CD14-positive monocyte (primary cell): ENCODE data around the gene PYM1. TPM values are rescaled to one million over a fixed set of nuclear protein-coding genes. Genes with fewer than 3 reads are reported as not detected.
A peak's percentile ranks its signal among the peaks of the same experiment; 100 is the strongest.

Experiments used
- DNase-seq, 3 donors: peaks; one replicate each; pipeline ENCODE4 v3.0.0-alpha.2; 2011 to 2022
- H2AFZ ChIP-seq: 2 replicates; pipeline ENCODE4 v1.6.0; 2012; ENCODE audit warnings: mild to moderate bottlenecking, low read depth, low read length, inconsistent platforms; ENCODE audit not compliant: insufficient read depth, poor library complexity, severe bottlenecking
- H3K27ac ChIP-seq, 2 donors: 1 replicate in 1 of 2; 2 replicates in 1 of 2; pipeline ENCODE4 v1.5.1; 2012 to 2013; ENCODE audit warnings: low read length in 2 of 2, control low read depth in 1 of 2, inconsistent platforms in 1 of 2, low read depth in 1 of 2, mild to moderate bottlenecking in 1 of 2
- H3K27me3 ChIP-seq, 2 donors: one replicate each; pipeline versions ENCODE4 v1.6.0 to v1.6.1; 2011 to 2013; ENCODE audit warnings: low read length in 2 of 2; ENCODE audit not compliant: control insufficient read depth in 2 of 2, insufficient read depth in 2 of 2
- H3K36me3 ChIP-seq, 2 donors: replicated peaks in 1 of 2; 1 replicate in 1 of 2; 2 replicates in 1 of 2; pipeline versions ENCODE4 v1.5.1 to v1.6.1; 2012 to 2013; ENCODE audit warnings: low read length in 2 of 2, control low read depth in 1 of 2, inconsistent platforms in 1 of 2, mild to moderate bottlenecking in 1 of 2; ENCODE audit not compliant: insufficient read depth in 2 of 2, control insufficient read depth in 1 of 2
- H3K4me1 ChIP-seq, 2 donors: 1 replicate in 1 of 2; 2 replicates in 1 of 2; pipeline versions ENCODE4 v1.5.1 to v1.6.1; 2012 to 2013; ENCODE audit warnings: low read length in 2 of 2, control low read depth in 1 of 2, inconsistent platforms in 1 of 2, mild to moderate bottlenecking in 1 of 2, moderate library complexity in 1 of 2; ENCODE audit not compliant: insufficient read depth in 2 of 2, control insufficient read depth in 1 of 2
- H3K4me2 ChIP-seq: replicated peaks from 2 replicates; pipeline ENCODE3; 2012; ENCODE audit warnings: low read length, moderate library complexity, mild to moderate bottlenecking; ENCODE audit not compliant: poor library complexity, severe bottlenecking; ENCODE audit errors: extremely low read depth
- H3K4me3 ChIP-seq, 3 experiments: fragments of 200-600 bp in 1 of 3; sonication (generic) in 1 of 3; replicated peaks in 1 of 3; 1 replicate in 2 of 3; 2 replicates in 1 of 3; pipeline ENCODE4 v1.5.1; 2011 to 2013; ENCODE audit warnings: low read length in 3 of 3, mild to moderate bottlenecking in 3 of 3, control low read depth in 2 of 3, low read depth in 2 of 3, inconsistent platforms in 1 of 3, moderate library complexity in 1 of 3
- H3K79me2 ChIP-seq: 2 replicates; pipeline ENCODE4 v1.6.0; 2012; ENCODE audit warnings: mild to moderate bottlenecking, control low read depth, inconsistent platforms, low read length, moderate library complexity; ENCODE audit not compliant: insufficient read depth
- H3K9ac ChIP-seq: 2 replicates; pipeline ENCODE4 v1.6.0; 2017; ENCODE audit warnings: low read length, mild to moderate bottlenecking; ENCODE audit not compliant: insufficient read depth, poor library complexity, severe bottlenecking
- H3K9me3 ChIP-seq, 2 donors: replicated peaks in 1 of 2; 1 replicate in 1 of 2; 2 replicates in 1 of 2; pipeline versions ENCODE4 v1.5.1 to v1.6.1; 2012 to 2013; ENCODE audit warnings: low read length in 2 of 2, control low read depth in 1 of 2; ENCODE audit not compliant: control insufficient read depth in 1 of 2, insufficient read depth in 1 of 2
- H4K20me1 ChIP-seq: 2 replicates; pipeline ENCODE4 v1.6.0; 2012; ENCODE audit warnings: mild to moderate bottlenecking, low read length, control low read depth, moderate library complexity; ENCODE audit not compliant: insufficient read depth
- H3K27ac Mint-ChIP-seq, 7 donors: one replicate each; pipeline ENCODE4 v1.8.0; 2020; ENCODE audit warnings: mild to moderate bottlenecking in 7 of 7, mixed read lengths in 7 of 7, moderate library complexity in 6 of 7, inconsistent platforms in 2 of 7
- H3K27me3 Mint-ChIP-seq, 3 donors: one replicate each; pipeline ENCODE4 v1.8.0; 2021 to 2022; ENCODE audit warnings: low read depth in 3 of 3, mild to moderate bottlenecking in 3 of 3, mixed read lengths in 3 of 3, moderate library complexity in 3 of 3, inconsistent platforms in 1 of 3
- H3K36me3 Mint-ChIP-seq, 2 donors: one replicate each; pipeline ENCODE4 v1.8.0; 2020; ENCODE audit warnings: mixed read lengths in 2 of 2, inconsistent platforms in 1 of 2, mild to moderate bottlenecking in 1 of 2
- H3K4me1 Mint-ChIP-seq: one replicate; pipeline ENCODE4 v1.8.0; 2020; ENCODE audit warnings: mild to moderate bottlenecking, mixed read lengths
- H3K4me3 Mint-ChIP-seq, 2 donors: one replicate each; pipeline ENCODE4 v1.8.0; 2020; ENCODE audit warnings: mild to moderate bottlenecking in 2 of 2, mixed read lengths in 2 of 2, moderate library complexity in 1 of 2
- H3K9me3 Mint-ChIP-seq, 7 donors: one replicate each; pipeline ENCODE4 v1.8.0; 2020 to 2022; ENCODE audit warnings: mixed read lengths in 7 of 7, mild to moderate bottlenecking in 6 of 7, moderate library complexity in 6 of 7, inconsistent platforms in 2 of 7
- WGBS: methylation state at CpG from one replicate; pipeline ENCODE4 v1.1.5; 2013; ENCODE audit warnings: missing lambda C conversion rate; ENCODE audit not compliant: insufficient coverage; 5-methylcytosine and 5-hydroxymethylcytosine counted together
- intact Hi-C, 2 donors: fragments of 100-400 bp; cut with micrococcal nuclease; formaldehyde crosslinking; loops; one replicate each; pipeline versions ENCODE4 v1.15.0 to v1.15.1; 2023
- polyA plus RNA-seq, 3 donors: library from polyadenylated mRNA; depleted of rRNA in 1 of 3; unstranded in 2 of 3; stranded (reverse) in 1 of 3; fragments of 300-500 nt in 2 of 3; fragments of >200 nt in 1 of 3; fragmentation: Illumina TruSeq in 2 of 3; gene quantifications; 1 replicate in 2 of 3; 2 replicates in 1 of 3; pipeline ENCODE4 v1.2.3, GENCODE V29; 2012 to 2021
- TF ChIP-seq, protein P1 (sequence below): fragments of 200-600 bp; IDR thresholded peaks from one replicate; pipeline ENCODE4 v1.8.0; 2022; ENCODE audit warnings: antibody characterized with exemption, mild to moderate bottlenecking

The PYM1 gene
- polyA plus RNA-seq, 3 donors: 17.3 to 47.1 (median 39.5) TPM

DNA sequence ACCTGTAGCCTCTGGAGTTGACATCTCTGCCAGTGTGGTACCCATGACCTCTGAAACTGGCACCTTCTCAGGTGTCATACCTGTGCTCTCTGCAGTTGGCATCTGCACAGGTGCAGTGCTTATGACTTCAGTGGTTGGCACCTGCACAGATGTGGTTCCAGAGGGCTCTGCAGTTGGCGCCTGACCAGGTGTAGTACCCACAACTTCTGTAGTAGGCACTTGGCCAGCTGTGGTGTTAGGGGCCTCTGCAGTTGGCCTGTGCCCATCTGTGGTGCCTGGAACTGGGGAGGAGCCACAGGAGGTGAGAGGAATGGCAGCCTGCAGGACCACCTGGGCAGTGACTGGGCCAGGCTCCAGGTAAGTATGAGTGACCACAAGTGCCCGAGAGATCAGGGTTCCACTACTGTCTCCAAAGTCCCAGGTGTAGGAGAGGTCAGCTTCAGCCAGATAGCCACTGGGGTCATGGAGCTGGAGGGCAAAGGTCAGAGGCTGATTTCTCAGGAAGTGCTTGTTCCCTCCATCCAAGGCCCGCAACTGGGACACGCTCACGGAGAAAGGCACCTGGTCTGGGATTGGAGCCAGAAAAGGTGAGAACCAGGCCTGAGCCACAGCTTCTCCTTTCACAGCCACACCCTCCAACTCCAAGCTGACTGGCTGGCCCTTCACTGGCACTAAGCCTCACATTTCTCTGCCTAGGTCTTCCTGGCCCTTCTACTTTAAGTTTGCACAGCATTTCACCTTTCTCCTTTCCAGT is 29.6 kb upstream of the PYM1 start:
- intact Hi-C loops: no loop called here
- H3K9ac ChIP-seq: no peak overlapping the region
- H3K79me2 ChIP-seq: no peaks in the 10 kb centered on the region
- H3K36me3 Mint-ChIP-seq: peaks cover 22 to 23% of the 10 kb centered on the region in 2 donors
- peaks cover 21 to 22% of the 10 kb centered on the region in 2 donors for H3K36me3 ChIP-seq
- H3K4me2 ChIP-seq: no peak overlapping the region
- no peak overlapping the region for H3K4me3 ChIP-seq
- H3K27me3 Mint-ChIP-seq: peaks cover 0 to 7% (median 1%) of the 10 kb centered on the region in 3 donors
- H3K27ac Mint-ChIP-seq: no peak overlapping the region
- H3K4me1 Mint-ChIP-seq: peaks cover 2% of the 10 kb centered on the region
- H3K4me3 Mint-ChIP-seq: no peak overlapping the region
- no peaks in the 10 kb centered on the region for H4K20me1 ChIP-seq
- no peaks in the 10 kb centered on the region for H3K9me3 Mint-ChIP-seq
- H3K9me3 ChIP-seq: no peaks in the 10 kb centered on the region
- H2AFZ ChIP-seq: no peak overlapping the region
- 88% methylated on average over 5 of the region's 5 CpGs for WGBS
- no peaks in the 10 kb centered on the region for H3K27me3 ChIP-seq
- no peak overlapping the region for H3K27ac ChIP-seq
- H3K4me1 ChIP-seq: no peaks in the 10 kb centered on the region
- no peak for DNase-seq
- TF ChIP-seq, protein P1, sequence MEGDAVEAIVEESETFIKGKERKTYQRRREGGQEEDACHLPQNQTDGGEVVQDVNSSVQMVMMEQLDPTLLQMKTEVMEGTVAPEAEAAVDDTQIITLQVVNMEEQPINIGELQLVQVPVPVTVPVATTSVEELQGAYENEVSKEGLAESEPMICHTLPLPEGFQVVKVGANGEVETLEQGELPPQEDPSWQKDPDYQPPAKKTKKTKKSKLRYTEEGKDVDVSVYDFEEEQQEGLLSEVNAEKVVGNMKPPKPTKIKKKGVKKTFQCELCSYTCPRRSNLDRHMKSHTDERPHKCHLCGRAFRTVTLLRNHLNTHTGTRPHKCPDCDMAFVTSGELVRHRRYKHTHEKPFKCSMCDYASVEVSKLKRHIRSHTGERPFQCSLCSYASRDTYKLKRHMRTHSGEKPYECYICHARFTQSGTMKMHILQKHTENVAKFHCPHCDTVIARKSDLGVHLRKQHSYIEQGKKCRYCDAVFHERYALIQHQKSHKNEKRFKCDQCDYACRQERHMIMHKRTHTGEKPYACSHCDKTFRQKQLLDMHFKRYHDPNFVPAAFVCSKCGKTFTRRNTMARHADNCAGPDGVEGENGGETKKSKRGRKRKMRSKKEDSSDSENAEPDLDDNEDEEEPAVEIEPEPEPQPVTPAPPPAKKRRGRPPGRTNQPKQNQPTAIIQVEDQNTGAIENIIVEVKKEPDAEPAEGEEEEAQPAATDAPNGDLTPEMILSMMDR: no peak

- peaks cover 0 to 7% (median 1%) of the 10 kb centered on the region in 3 donors for H3K27me3 Mint-ChIP-seq
- WGBS: 95% methylated on average over 5 of the region's 6 CpGs
- Histone ChIP-seq H3K9ac (no peak overlapping the region), H3K4me2 (no peak overlapping the region), H3K4me3 (no peak overlapping the region), H2AFZ (no peak overlapping the region), H3K4me1 (no peaks in the 10 kb centered on the region), H3K79me2 (no peaks in the 10 kb centered on the region), H4K20me1 (no peaks in the 10 kb centered on the region), H3K9me3 (no peaks in the 10 kb centered on the region), H3K36me3 (peaks cover 35 to 36% of the 10 kb centered on the region in 2 donors), H3K27ac (no peak overlapping the region), H3K27me3 (no peaks in the 10 kb centered on the region)
- peaks cover 35 to 36% of the 10 kb centered on the region in 2 donors for H3K36me3 Mint-ChIP-seq
- H3K27ac Mint-ChIP-seq: peak overlapping the region in 2 of 7 donors; percentile 59 to 73
- intact Hi-C loops: no loop called here
- TF ChIP-seq, protein P1: peak; percentile 18
- H3K4me1 Mint-ChIP-seq: peaks cover 2% of the 10 kb centered on the region
- DNase-seq: peak in 2 of 3 donors; percentile 16 to 43
- H3K4me3 Mint-ChIP-seq: no peak overlapping the region
- H3K9me3 Mint-ChIP-seq: no peaks in the 10 kb centered on the region
Measured at GRCh38 chr12:55955800-55956508, 28.3 kb upstream of the PYM1 start.
